K562 (cell line): ENCODE data around the gene KL. TPM values are rescaled to one million over a fixed set of nuclear protein-coding genes. Genes with fewer than 3 reads are reported as not detected.

Experiments used
- E4F1 ChIP-seq: fragments of 250-450 bp; sonication (Bioruptor Pico); IDR thresholded peaks from 2 replicates; pipeline ENCODE4 v1.5.0; 2021; ENCODE audit warnings: mild to moderate bottlenecking, borderline replicate concordance
- FOXK1 ChIP-seq: sonication (generic); formaldehyde crosslinking; IDR thresholded peaks from 2 replicates; pipeline ENCODE4 v1.8.0; 2022; ENCODE audit warnings: missing genetic modification reagents, mild to moderate bottlenecking, borderline replicate concordance
- HBP1 ChIP-seq: fragments of 450-650 bp; formaldehyde crosslinking; IDR thresholded peaks from 2 replicates; pipeline ENCODE4 v1.4.0; 2022; ENCODE audit warnings: missing genetic modification characterization
- HLTF ChIP-seq: fragments of 450-650 bp; IDR thresholded peaks from 2 replicates; pipeline ENCODE4 v1.6.1; 2016
- HNRNPL ChIP-seq: fragments of 200-400 bp; formaldehyde crosslinking; IDR thresholded peaks from 2 replicates; pipeline ENCODE4 v1.6.1; 2017; ENCODE audit warnings: low read depth, mild to moderate bottlenecking, low read length
- HOXB6 ChIP-seq: fragments of 250-450 bp; sonication (Bioruptor Pico); IDR thresholded peaks from 2 replicates; pipeline ENCODE4 v1.5.1; 2022; ENCODE audit warnings: mild to moderate bottlenecking, borderline replicate concordance
- KHSRP ChIP-seq: fragments of 450-650 bp; IDR thresholded peaks from 2 replicates; pipeline ENCODE4 v1.6.1; 2017
- MAFK ChIP-seq: IDR thresholded peaks from 2 replicates; pipeline ENCODE4 v1.6.1; 2011; ENCODE audit warnings: low read length, improper control_type of control experiment
- MEIS2 ChIP-seq: fragments of 450-650 bp; IDR thresholded peaks from 2 replicates; pipeline ENCODE4 v1.6.1; 2014; ENCODE audit warnings: mild to moderate bottlenecking; ENCODE audit not compliant: partially characterized antibody
- STAT5A ChIP-seq: IDR thresholded peaks from 2 replicates; pipeline ENCODE4 v1.6.1; 2012; ENCODE audit warnings: low read length, inconsistent platforms, borderline replicate concordance
- polyA plus RNA-seq, 8 experiments: library from polyadenylated mRNA; depleted of rRNA in 4 of 8; stranded (reverse) in 5 of 8; unstranded in 3 of 8; fragments of >200 nt; fragmentation: Nextera tagmentation in 2 of 8; fragmentation: Illumina TruSeq in 1 of 8; extraction: Ambion mirVana in 2 of 8; extraction: Trizol in 1 of 8; gene quantifications; 2 replicates each; pipeline versions ENCODE4 v1.2.1 to v1.2.3, GENCODE V29; 2011 to 2014; ENCODE audit warnings: inconsistent platforms in 1 of 8, missing spikeins in 1 of 8
- total RNA-seq, 7 experiments: library from RNA; depleted of rRNA in 6 of 7; stranded (reverse); fragments of >200 nt in 6 of 7; fragmentation: Illumina TruSeq in 2 of 7; extraction: Trizol in 2 of 7; gene quantifications; 2 replicates each; pipeline versions ENCODE4 v1.2.1 to v1.2.3, GENCODE V29; 2011 to 2021; ENCODE audit warnings: low replicate concordance in 1 of 7

The KL gene
- total and polyA plus RNA-seq, 9 of the 15 experiments (the other 6 are each of a cell fraction or from before 2014, with no cell fraction given) = not detected

DNA sequence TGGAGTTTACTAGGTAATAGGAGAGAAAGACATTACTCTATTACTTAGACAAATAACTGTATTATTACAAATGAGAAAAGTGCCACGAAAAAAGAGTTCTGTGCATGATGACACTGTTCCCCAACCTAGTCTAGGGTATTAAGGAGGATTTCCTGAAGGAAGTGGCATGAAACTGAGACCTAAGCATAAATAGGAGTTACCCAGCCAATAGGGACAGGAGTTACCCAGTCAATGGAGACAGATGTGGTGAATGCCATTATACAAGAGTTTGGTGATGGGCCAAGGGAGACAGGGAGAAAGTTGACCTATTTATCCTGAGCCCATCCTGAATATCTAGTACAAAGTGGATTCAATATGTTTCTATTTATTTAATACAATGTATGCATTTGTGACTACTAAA, 65.4 kb downstream of the KL start (continued):
- TF ChIP-seq E4F1 (CRISPR knock-in tag) = no peak
- no peak for TF ChIP-seq HBP1 (CRISPR knock-in tag)
- TF ChIP-seq HLTF = no peak
- TF ChIP-seq STAT5A = no peak
- no peak for TF ChIP-seq MEIS2
- no peak for TF ChIP-seq KHSRP
- TF ChIP-seq MAFK = no peak
- no peak for TF ChIP-seq HOXB6 (CRISPR knock-in tag)
- TF ChIP-seq FOXK1 (CRISPR knock-in tag) = no peak
- TF ChIP-seq HNRNPL = no peak
- TF ChIP-seq, all 486 proteins: peak for 0
